HL-60 (cell line): ENCODE results near the gene KIAA1671.
"Not testable (repeated sequence)": the region's sequence is repeated elsewhere in the genome, so short reads cannot be mapped to it uniquely, and the experiment has no call there.

Experiments used
- DNase-seq, 2 experiments: peaks; one replicate each; pipeline ENCODE4 v3.0.0-alpha.2; 2010 to 2020; ENCODE audit warnings: low read depth in 1 of 2, low spot score in 1 of 2
- H3K27ac ChIP-seq: fragments of 250-450 bp; sonication (Bioruptor Pico); replicated peaks from 2 replicates; pipeline ENCODE4 v1.5.1; 2020; ENCODE audit warnings: mild to moderate bottlenecking, moderate library complexity
- H3K27me3 ChIP-seq: fragments of 250-450 bp; sonication (Bioruptor Pico); 2 replicates; pipeline ENCODE4 v1.5.1; 2021; ENCODE audit warnings: mild to moderate bottlenecking, moderate library complexity; ENCODE audit not compliant: insufficient read depth, poor library complexity, severe bottlenecking
- H3K4me3 ChIP-seq: replicated peaks from 2 replicates; pipeline ENCODE4 v1.5.1; 2011; ENCODE audit warnings: mild to moderate bottlenecking, control low read depth, low read length; ENCODE audit not compliant: insufficient read depth
- GABPA ChIP-seq: IDR thresholded peaks from 2 replicates; pipeline ENCODE4 v1.6.1; 2012; ENCODE audit warnings: low read depth
- POLR2AphosphoS5 ChIP-seq: IDR thresholded peaks from 2 replicates; pipeline ENCODE4 v1.6.1; 2012; ENCODE audit warnings: low read depth
- SPI1 ChIP-seq: IDR thresholded peaks from 2 replicates; pipeline ENCODE4 v1.6.1; 2012; ENCODE audit warnings: low read depth, mild to moderate bottlenecking, borderline replicate concordance
- TF ChIP-seq, protein P1 (sequence below): IDR thresholded peaks from one replicate; pipeline ENCODE4 v1.5.1; 2011; ENCODE audit warnings: low read length, control low read depth, inconsistent platforms; ENCODE audit not compliant: insufficient read depth
- TF ChIP-seq, protein P2 (sequence below): IDR thresholded peaks from 2 replicates; pipeline ENCODE4 v1.6.1; 2012; ENCODE audit warnings: low read depth; ENCODE audit not compliant: insufficient replicate concordance

The KIAA1671 gene

DNA sequence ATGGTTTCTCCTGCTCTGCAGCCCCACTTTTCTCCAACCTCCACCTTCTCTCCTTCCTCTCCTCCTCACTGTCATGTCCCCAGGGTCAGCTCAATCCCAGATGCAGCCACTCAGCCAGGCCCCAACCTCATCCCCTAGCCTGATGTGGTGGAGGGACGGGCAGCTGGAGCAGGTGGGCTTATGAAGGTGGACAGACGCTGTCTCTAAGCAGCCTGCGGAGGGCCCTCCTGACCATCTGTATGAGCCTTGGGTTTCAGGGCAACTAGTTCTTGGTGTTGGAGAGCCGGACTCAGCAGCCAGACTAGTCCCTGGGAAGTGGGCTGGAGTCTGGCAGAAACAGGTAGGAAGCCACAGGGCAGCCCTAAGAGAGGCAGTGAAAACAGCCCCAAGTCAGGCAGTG is 285.0 kb downstream of the KIAA1671 start:
- TF ChIP-seq, protein P1, sequence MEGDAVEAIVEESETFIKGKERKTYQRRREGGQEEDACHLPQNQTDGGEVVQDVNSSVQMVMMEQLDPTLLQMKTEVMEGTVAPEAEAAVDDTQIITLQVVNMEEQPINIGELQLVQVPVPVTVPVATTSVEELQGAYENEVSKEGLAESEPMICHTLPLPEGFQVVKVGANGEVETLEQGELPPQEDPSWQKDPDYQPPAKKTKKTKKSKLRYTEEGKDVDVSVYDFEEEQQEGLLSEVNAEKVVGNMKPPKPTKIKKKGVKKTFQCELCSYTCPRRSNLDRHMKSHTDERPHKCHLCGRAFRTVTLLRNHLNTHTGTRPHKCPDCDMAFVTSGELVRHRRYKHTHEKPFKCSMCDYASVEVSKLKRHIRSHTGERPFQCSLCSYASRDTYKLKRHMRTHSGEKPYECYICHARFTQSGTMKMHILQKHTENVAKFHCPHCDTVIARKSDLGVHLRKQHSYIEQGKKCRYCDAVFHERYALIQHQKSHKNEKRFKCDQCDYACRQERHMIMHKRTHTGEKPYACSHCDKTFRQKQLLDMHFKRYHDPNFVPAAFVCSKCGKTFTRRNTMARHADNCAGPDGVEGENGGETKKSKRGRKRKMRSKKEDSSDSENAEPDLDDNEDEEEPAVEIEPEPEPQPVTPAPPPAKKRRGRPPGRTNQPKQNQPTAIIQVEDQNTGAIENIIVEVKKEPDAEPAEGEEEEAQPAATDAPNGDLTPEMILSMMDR, result no peak
- no peak for TF ChIP-seq POLR2AphosphoS5
- TF ChIP-seq, protein P2, sequence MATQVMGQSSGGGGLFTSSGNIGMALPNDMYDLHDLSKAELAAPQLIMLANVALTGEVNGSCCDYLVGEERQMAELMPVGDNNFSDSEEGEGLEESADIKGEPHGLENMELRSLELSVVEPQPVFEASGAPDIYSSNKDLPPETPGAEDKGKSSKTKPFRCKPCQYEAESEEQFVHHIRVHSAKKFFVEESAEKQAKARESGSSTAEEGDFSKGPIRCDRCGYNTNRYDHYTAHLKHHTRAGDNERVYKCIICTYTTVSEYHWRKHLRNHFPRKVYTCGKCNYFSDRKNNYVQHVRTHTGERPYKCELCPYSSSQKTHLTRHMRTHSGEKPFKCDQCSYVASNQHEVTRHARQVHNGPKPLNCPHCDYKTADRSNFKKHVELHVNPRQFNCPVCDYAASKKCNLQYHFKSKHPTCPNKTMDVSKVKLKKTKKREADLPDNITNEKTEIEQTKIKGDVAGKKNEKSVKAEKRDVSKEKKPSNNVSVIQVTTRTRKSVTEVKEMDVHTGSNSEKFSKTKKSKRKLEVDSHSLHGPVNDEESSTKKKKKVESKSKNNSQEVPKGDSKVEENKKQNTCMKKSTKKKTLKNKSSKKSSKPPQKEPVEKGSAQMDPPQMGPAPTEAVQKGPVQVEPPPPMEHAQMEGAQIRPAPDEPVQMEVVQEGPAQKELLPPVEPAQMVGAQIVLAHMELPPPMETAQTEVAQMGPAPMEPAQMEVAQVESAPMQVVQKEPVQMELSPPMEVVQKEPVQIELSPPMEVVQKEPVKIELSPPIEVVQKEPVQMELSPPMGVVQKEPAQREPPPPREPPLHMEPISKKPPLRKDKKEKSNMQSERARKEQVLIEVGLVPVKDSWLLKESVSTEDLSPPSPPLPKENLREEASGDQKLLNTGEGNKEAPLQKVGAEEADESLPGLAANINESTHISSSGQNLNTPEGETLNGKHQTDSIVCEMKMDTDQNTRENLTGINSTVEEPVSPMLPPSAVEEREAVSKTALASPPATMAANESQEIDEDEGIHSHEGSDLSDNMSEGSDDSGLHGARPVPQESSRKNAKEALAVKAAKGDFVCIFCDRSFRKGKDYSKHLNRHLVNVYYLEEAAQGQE, result no peak
- no peak for TF ChIP-seq SPI1
- TF ChIP-seq GABPA, result no peak
- Histone ChIP-seq H3K4me3 (no peak overlapping the region), H3K27ac (no peak overlapping the region), H3K27me3 (no peaks in the 10 kb centered on the region)
- DNase-seq, result no peak

DNA sequence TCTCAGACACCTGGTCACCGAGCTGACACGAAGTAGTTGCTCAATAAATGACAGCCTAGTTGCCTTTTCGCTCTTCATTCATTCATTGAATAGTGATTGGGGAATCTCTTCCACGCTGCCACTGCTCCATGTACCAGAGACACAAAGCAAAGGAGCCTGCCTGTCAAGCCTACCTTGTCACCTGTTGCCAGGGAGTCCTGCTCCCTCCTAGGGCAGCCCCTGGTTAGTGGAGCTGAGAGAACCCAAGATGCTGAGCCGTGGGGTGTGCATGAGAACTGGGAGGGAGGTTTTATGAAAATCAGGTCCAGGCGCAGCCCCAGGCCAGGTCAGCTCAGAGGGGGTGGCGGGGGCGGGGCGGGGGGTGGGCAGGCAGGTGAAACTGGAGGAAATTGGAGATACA is 285.5 kb downstream of the KIAA1671 start:
- H3K27me3 ChIP-seq, H3K4me3 ChIP-seq, H3K27ac ChIP-seq, DNase-seq: not testable (repeated sequence)
